Retina (tissue), 1 donor: ENCODE results near the gene HMGA1.

ENCODE experiments used
- DNase-seq: peaks from one replicate; pipeline ENCODE4 v3.0.0-alpha.2; 2016

Gene HMGA1

DNA sequence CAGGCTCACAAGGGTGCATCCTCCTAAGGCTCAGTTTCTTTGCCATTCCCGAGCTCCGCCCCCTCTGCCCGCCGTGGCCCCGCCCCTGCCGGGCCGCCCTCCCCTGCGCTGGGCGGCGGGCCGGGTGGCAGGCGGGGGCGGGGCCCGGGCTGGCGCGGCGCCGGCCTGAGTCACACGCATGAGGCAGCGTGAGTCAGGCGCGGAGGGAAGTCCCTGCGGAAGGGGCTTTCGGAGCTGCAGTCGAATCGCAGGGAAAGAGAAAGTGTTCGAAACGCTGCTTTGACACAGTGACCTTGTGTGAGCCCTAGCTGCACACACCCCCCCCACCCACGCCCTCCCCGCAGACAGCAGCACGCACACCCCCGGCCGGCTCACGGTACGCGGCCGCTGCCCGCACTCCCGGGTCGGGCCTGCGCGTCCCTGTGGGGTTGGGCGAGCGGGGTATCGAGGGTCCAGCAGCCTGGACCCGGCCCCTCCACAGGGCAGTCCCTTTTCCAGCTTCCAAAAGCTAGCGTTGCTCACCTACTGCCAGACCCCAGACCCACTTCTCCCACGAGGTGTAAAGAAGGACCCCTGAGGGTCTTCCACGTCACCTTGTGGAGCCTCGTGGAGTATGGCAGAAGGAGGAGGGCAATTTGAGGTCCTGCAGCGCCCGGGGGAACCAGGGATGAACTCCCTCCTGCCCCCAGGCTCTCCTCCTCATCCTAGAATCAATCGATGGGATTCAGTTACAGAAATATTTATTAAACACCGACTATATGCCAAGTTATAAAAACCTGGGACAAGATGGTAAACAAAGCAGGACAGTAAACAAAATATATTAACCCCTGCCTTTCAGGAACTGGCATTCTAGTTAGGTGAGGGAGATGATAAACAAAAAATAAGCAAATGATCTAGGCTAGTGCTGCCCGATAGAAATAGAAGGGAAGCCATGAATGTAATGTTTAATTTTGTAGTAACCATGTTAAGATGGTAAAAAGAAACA lies 12.4 kb upstream of the HMGA1 start:
- no peak for DNase-seq

DNA sequence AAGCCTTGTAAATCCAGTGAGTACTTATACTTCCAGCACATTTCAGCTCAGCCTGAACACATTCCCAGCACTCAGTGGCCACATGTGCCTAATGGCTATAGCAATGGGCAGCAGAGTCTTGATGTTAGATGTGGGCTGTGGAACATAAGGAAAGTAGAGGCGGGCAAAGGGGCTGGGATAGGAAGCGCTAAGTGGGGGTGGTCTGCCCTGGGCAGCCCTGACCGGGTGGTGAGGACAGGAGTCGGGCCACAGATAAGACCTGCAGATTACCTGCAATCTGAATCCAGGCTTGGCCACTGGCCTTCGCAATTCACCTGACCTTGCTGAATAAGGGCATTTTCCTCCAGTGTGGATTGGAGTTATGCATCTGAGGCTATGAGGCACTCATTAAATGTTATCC lies 11.1 kb upstream of the HMGA1 start:
- no peak for DNase-seq

DNA sequence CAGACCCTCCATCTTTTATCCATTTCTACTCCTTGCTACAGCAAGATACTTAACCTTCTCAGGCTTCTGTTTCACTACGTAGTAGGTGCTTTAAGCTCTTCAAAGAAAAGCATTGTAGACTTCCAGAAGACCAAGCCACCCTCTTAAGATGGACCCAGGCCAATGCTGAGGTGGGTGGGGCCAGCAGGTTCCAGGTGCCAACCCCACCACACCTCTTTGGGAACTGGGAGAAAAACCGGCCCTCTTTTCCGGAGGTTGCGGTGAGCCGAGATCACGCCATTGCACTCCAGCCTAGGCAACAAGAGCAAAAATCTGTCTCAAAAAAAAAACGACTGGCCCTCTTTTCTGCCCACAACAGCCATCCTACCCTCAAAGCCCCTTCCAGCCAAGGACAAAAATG lies 10.6 kb upstream of the HMGA1 start:
- DNase-seq, result no peak

DNA sequence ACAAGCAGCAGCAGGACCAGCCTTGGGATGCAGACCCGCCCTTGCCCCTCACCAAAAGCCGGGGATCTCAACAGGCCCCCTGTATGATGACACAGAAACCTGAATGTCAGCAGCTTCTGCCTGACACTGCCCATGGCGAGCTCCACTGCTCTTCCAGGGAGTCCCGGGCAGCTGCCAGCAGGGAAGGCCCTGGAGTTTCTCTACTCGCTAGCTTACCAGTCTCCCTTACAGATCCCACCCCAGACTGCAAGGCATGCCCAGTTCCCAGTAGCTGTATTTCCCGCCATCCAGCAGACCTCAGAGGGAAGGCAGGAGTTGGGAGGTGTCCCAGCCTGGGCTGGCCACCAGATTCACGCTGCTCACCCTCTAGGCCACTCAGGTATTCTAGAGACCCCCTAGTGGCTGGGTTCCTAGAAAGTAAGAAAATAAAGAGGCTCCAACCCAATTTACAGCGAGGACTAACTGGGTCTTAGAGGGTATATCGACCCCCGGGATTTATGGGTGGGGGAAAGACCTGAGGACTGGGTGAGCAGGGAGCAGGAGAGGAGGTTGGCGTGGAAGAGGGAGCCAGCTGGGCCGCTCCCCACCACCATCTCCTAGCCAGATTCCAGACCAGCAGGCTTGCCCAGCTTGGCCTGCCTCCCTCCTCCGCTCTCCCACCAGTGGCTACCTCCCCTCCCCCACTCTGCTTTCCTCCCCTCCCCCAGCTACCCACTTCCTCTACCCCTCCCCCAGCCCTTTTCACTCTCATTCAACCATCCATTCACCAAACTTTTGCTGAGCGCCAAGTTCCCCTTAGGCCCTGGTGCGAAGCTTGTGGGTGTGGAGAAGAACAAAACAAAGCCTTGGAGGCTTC lies 9.7 kb upstream of the HMGA1 start:
- no peak for DNase-seq

DNA sequence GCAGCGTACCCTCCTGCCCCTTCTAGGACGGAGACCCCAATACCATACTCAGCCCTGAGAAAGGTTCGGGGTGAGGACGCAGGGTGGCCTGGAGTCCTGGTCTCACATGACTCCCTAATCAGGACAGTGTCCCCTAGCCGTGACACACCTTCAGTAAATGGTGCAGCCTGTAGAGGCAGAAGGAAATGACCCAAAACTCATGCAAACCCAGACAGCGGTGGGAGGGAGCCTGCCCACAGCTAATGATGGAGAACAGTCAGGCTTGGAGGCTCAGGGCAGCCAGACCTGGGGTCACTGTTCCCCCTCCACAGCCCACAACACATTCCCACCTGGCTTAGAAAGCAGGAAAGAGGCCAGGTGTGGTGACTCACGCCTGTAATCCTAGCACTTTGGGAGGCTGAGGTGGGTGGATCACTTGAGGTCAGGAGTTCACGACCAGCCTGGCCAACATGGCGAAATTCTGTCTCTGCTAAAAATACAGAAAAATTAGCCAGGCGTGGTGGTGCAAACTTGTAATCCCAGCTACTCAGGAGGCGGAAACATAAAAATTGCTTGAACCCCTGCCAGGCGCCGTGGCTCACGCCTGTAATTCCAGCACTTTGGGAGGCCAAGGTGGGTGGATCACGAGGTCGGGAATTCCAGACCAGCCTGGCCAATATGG lies 8.8 kb upstream of the HMGA1 start:
- DNase-seq, result no peak

DNA sequence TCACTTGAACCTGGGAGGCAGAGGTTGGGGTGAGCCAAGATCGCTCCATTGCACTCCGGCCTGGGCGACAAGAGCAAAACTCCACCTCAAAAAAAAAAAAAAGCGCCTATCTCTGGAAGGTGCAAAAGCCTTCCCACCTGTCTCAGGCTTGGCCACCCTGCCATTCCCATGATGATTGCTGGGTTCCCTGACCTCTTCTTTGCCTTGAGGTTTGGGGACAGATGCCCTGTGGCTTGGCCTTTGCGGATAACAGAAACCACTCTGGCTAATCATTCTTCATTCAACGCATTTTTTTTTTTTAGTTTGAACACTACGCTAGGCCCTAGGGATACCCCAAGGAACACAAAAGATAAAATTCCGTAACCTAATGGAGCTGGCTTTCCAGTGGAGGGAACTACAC lies 6.8 kb upstream of the HMGA1 start:
- no peak for DNase-seq

DNA sequence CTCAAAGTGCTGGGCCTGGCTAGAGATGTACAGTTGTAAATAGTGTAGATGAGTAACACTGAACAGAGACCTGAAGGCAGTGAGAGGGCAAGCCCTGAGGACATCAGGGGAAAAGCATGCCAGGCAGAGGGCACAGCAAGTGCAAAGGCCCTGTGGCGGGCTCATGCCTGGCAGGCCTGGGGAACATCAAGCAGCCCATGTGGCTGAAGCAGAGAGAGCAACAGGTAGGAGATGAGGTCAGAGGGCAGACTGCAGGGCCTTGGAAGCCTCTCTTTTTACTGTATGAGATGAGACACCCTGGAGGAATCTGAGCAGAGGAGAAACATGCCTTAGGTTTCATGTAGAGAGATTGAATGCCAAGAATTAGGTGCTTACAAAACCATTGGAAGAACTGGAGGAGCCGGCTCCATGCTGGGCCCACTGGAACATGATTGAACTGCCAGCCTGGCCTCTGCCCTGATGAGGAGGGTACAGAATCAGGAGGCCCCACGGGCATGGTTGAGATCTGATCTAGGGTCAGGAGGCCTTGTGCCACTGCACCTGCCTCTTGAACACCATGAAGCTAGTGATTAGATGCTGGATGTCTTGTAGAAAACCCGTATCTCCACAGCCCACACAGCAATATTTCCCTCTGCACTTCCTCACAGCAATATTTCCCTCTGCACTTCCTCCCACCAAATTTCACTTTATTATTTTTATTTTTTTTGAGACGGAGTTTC lies 5.9 kb upstream of the HMGA1 start:
- no peak for DNase-seq

DNA sequence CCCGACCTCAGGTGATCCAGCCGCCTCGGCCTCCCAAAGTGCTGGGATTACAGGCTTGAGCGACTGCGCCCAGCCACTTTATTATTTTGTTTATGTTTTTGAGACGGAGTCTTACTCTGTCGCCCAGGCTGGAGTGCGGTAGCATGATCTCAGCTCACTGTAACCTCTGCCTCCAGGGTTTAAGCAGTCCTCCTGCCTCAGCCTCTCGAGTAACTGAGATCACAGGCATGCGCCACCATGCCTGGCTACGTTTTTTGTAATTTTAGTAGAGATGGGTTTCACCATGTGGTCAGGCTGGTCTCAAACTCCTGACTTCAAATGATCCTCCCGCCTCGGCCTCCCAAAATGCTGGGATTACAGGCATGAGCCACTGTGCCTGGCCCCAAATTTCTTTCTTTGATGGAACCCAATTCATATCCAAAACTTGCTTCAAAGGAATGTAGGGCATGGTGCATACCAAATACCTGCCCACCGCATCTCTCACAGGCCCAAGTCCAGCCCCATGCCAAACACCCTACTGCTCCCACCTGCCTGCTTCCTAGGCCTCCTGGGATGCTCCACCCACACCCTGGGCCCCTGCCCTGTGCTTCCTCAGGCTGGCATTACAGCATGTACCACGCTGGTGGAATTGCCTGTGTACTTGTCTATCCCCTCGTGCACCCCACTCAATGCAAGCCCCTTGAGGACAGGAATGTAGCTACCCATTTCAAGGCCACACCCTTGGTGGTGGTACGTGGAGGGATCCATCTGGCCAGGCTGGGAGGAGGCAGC lies 4.9 kb upstream of the HMGA1 start:
- no peak for DNase-seq

DNA sequence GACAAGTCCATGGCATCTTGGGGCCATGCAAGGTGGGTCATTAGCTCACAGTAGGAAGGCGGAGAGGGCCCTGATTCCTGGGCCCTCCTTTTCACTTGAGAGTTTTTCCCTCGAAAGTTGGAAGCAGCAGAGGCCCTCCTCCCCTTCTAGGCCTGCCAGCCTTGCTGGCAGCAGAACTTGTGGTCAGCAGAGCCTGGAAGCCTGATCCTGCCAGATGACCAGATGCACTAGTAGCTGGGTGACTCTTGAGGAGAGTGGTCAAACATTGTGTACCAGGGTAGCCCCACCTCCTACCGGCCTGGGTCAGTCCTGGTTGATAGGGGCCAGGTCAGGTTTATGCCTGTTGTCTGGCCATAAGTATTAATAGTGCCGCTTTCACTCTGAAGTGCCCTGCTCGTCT lies 3.8 kb upstream of the HMGA1 start:
- DNase-seq, result no peak

DNA sequence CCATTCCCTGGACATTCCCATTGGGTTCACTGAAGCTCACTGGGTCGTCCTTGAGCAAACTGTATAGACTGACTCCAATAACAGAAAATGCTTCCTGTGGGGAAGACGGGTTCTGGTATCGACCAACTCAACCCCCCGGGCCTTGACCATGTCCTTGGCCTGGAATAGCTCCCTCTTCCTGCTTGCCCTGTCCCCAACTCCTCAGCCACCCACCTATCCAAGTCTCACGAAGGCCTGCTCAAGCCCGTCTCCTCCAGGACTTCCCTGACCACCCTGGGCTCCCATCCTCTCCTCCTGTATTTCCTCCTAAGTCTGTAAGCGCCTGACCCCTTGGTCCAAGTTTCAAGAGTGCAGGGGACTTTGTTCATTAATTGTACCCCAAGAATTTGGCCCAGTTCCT lies 2.8 kb upstream of the HMGA1 start:
- DNase-seq, result no peak

DNA sequence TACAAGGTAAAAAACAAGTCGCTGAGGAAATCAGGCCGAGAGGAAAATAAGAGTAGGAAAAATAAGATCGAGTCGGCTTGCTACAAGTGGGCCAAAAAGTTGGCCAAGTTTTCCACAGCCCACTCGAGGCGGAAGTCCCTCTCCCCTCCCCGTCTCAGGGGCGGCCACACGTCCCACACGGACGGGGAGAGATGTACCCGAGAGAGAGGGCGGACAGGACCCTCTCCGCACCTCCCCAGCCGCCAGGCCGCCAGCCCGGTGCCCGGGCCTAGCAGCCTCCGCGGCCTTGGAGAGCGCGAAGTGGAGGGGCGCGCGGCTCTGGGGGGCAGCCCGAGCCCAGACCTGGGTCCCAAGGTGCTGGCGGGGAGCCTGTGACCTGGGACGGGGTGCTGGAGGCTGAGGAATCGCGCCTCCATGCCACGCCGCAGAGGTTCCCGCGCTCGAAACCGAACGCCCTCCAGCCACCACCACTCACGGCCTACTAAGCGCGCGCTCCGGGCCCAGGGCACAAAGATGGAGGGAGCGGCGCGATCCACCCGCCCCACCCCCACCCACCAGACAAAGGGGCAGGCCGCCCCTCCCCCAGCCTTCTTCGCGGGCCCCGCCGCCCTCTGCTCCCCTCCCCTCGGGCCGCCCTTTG lies 1.9 kb upstream of the HMGA1 start:
- peak; percentile 80 for DNase-seq

DNA sequence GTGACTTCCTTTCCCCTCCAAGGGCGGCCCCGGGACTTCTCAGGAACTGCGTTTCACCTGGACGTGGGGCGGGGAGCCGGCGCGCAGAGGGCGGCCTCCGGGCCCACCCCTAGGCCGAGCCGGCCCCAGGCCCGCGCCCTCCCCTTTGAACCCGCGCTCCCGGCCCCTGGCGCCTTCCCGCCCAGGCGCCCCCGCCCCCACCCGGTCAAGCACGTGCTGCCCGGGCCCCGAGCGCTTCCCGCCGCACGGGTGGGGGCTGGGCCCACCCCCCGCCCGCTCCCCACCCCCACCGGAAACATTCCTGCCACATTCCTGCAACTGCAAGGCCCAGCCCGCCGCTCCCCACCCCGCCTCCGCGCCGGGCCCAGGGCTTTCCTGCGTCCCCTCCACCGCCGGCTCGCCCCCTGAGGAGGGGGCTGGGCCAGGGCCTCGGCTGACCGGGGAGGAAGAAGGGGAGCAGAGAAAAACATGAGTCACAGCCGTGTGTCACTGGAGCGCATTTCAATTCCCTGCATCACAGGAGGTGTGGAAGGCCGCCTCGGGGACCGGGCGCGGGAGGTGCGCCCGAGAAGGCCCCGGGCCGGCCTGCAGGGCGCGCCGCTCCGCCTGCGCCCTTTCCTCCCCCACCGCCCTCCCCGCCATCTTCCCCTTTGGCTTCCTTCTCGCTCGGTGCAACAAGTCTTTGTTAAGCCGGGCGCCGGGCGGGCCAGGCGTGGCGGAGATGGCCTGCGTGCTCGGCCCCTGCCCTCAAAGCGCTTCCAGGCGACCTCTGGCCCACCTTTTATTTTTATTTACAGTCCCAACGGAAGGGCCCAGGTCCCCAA lies 1.2 kb upstream of the HMGA1 start:
- DNase-seq, result peak; percentile 89

DNA sequence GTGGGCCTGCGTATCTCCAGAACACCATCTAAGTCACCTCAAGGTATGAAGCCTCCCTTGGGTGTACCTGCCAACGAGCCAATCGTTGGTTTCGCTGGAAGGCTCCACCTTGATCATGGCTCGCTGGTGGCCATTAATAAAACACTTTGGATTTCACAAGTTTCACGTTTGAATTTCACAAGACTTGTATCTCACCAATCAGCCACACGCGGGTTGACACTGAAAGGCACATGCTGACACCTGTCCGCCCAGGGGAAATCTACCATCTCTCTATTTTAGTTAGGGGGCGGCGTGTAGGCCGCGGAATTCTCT lies 586 bp upstream of the HMGA1 start:
- DNase-seq, result no peak

DNA sequence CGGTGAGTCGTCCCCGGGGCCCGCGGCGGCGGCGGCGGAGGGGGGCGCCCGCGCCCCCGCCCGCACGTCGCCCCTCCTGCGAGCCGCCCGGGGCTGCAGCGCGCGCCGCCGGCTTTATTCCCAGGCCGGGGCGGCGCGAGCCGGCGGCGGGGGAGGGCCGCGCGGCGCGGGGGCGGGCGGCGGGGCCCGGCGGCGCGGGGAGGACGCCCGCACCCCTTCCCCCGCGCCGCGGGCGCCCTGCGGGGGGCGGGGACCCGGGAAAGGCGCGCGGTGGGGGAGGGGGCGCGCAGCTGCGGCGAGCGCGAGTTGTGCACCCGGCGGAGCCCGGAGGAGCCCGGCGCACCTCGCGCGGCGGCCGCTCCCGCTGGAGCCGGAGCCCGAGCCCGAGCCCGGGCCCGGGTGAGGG lies 646 bp downstream of the HMGA1 start:
- DNase-seq, result no peak

DNA sequence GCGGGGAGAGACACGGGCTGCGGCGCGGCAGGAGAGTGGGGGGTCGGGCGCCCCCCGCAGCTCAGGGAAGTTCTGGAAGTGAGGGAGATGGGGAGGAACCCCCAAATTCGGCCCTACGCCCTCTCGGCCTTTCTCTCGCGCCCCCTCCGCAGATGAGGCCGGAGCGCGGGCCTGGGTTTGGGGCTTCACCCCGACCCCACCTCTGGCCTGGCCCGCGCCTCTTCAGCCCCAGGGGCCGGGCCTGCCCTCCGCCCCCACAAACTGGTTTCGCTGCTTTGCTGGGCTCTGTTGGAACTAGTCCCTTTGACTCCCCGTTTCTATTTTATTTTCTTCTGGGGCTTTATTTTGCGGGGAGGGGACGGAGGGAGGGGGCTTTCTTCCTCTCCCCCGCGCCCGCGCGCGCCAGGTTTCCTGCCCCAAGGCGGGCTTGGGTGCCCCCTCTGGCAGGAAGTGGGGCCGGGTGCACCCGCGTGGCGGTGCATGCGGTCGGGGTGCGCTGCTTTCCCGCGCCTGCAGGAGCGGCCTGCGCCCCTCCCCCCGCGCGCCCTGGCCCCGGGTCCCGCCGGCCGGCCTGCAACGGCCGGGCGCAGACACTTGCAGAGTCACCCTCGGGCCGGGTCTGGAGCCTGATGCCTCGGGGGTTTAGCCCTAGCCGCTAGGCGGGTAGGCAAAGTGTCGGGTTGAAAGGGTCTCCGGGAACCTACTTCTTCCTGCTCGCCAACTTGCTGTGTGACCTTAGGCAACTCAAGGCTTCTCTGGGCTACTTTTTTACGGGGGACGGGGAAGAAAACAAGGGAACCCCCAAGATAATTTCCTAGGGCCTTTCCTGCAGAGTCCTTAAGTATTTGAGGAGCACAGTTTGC lies 1.3 kb downstream of the HMGA1 start:
- peak; percentile 76 for DNase-seq

DNA sequence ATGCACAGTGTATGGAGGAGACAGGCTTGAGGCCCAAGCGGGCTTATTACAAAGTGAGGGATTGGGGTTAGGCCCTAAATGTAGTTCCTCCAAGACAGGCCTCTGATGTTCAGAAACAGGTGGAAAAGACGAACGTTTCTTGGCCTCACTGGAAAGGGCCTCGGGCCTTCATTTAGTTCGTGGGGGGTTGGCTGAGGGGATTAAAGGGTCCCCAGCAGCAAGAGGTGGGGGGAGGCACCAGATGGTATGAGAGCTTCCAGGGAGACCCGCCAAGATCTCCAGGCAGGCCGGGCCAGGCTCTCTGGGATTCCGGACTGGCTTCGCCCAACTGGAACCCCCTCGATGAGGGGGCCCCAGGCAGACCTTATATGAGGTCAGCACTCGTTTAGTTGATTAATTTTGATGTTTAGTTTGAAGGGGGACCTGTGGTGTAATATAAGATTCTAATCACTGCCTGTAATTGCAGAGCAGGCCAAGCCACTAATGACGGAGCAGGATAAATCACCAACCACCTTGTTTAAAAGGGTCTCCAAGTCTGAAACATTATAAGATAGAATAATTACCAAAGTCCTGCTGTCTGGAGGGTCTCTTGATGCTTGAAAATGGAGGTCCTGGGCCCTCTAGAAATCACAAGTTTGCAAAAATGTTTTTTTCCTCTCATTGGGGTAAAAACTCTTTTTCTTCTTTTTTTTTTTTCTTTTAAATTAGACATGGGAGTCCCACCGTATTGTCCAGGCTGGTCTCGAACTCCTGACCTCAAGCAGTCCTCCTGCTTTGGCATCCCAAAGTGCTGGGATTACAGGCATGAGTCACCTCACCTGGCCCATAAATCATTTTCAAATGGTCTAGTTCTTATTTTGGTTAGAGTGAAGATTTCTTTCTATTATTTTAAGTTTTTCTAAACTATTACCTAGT lies 2.2 kb downstream of the HMGA1 start:
- peak; percentile 57 for DNase-seq

DNA sequence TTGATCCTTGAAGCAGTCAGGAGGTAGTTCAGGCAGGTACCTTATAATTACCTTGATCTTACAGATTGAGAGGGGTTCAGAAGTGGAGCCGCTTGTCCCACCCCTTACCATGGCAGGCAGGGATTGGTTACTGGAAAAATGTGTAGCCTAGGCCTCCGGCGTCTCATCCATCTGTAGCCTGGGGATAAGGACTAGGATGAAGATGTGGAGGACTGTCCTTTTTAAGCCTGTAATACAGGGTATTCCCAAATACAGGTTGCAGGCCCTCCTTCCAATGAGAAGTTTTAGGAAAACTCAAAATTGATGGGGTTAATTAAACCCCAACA lies 2.8 kb downstream of the HMGA1 start:
- DNase-seq, result no peak

DNA sequence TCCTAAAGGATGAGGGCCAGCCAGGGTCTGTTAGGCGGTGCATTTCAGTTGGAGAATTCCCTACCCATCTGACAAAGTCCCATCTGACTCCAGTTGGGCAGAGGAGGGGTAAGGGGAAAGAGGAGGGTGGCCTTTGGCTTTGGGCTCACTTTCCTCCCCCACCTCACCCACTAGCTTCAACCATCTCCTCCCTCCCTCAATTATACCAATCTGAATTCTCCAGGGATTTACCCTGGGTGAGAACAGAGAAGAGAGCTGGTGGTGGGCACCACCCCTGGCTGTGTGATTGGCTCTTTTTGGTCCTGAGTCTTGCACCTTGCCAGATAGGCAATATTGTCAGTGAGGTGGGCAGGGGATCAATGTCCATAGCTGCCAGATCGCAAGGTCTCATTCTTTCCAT lies 3.2 kb downstream of the HMGA1 start:
- no peak for DNase-seq
